Loucy (cell line): ENCODE data around the gene SERINC2.

Source experiments
- H2AFZ ChIP-seq: fragments of 200-600 bp; sonication (generic); 2 replicates; pipeline ENCODE4 v1.6.0; 2016; ENCODE audit warnings: antibody characterized with exemption, mild to moderate bottlenecking, low read length, moderate library complexity
- H3F3A ChIP-seq: fragments of 200-600 bp; 2 replicates; pipeline ENCODE4 v1.6.0; 2016; ENCODE audit warnings: antibody characterized with exemption, low read depth, mild to moderate bottlenecking
- H3K27me3 ChIP-seq: fragments of 200-600 bp; sonication (generic); 2 replicates; pipeline ENCODE4 v1.6.1; 2014; ENCODE audit warnings: low read length, mild to moderate bottlenecking; ENCODE audit not compliant: insufficient read depth, poor library complexity, severe bottlenecking
- H3K36me3 ChIP-seq: fragments of 200-600 bp; sonication (generic); 2 replicates; pipeline ENCODE4 v1.6.1; 2016; ENCODE audit warnings: low read length; ENCODE audit not compliant: insufficient read depth
- H3K4me1 ChIP-seq: fragments of 200-600 bp; sonication (generic); 2 replicates; pipeline ENCODE4 v1.5.1; 2014; ENCODE audit warnings: low read length, mild to moderate bottlenecking; ENCODE audit not compliant: insufficient read depth, poor library complexity, severe bottlenecking
- H3K4me2 ChIP-seq: fragments of 200-600 bp; sonication (generic); 2 replicates; pipeline ENCODE4 v1.6.0; 2014; ENCODE audit warnings: antibody characterized with exemption, low read length, low read depth, mild to moderate bottlenecking; ENCODE audit not compliant: poor library complexity, severe bottlenecking
- H3K4me3 ChIP-seq: fragments of 200-600 bp; sonication (generic); 2 replicates; pipeline ENCODE4 v1.5.1; 2014; ENCODE audit warnings: low read length, mild to moderate bottlenecking, mixed read lengths; ENCODE audit not compliant: poor library complexity, severe bottlenecking
- H3K79me2 ChIP-seq: fragments of 200-600 bp; sonication (generic); 2 replicates; pipeline ENCODE4 v1.6.1; 2014; ENCODE audit warnings: low read length; ENCODE audit not compliant: insufficient read depth
- H3K9ac ChIP-seq: fragments of 200-600 bp; sonication (generic); 2 replicates; pipeline ENCODE4 v1.6.0; 2014; ENCODE audit warnings: mild to moderate bottlenecking, low read depth, low read length, moderate library complexity; ENCODE audit not compliant: poor library complexity, severe bottlenecking
- H3K9me2 ChIP-seq: fragments of 200-600 bp; sonication (generic); replicated peaks from 2 replicates; pipeline ENCODE4 v1.6.1; 2016; ENCODE audit warnings: low read depth, low read length, mixed read lengths
- H3K9me3 ChIP-seq: fragments of 200-600 bp; sonication (generic); 2 replicates; pipeline ENCODE4 v1.6.1; 2014; ENCODE audit warnings: mild to moderate bottlenecking, antibody characterized with exemption, low read length, low read depth; ENCODE audit not compliant: insufficient read depth
- H4K20me1 ChIP-seq: fragments of 200-600 bp; sonication (generic); 2 replicates; pipeline ENCODE4 v1.6.0; 2014; ENCODE audit warnings: antibody characterized with exemption, low read length, mild to moderate bottlenecking; ENCODE audit not compliant: insufficient read depth, poor library complexity, severe bottlenecking
- EZH2phosphoT487 ChIP-seq: fragments of 200-600 bp; IDR thresholded peaks from 2 replicates; pipeline ENCODE4 v1.6.1; 2018; ENCODE audit warnings: antibody characterized with exemption, mild to moderate bottlenecking, moderate library complexity, borderline replicate concordance
- TF ChIP-seq, protein P1 (sequence below): fragments of 200-600 bp; sonication (generic); conservative IDR thresholded peaks from 2 replicates; pipeline ENCODE4 v1.5.1; 2014; ENCODE audit warnings: mild to moderate bottlenecking, antibody characterized with exemption, low read length

SERINC2 gene

GRCh38 chr1:31408788-31409318, 4.2 kb upstream of the SERINC2 start:
- H3K9me2 ChIP-seq: no peaks in the 10 kb centered on the region
- no peaks in the 10 kb centered on the region for H3F3A ChIP-seq
- H3K36me3 ChIP-seq: no peaks in the 10 kb centered on the region
- H3K9ac ChIP-seq: no peak overlapping the region
- H3K4me3 ChIP-seq: no peak overlapping the region
- TF ChIP-seq, protein P1, sequence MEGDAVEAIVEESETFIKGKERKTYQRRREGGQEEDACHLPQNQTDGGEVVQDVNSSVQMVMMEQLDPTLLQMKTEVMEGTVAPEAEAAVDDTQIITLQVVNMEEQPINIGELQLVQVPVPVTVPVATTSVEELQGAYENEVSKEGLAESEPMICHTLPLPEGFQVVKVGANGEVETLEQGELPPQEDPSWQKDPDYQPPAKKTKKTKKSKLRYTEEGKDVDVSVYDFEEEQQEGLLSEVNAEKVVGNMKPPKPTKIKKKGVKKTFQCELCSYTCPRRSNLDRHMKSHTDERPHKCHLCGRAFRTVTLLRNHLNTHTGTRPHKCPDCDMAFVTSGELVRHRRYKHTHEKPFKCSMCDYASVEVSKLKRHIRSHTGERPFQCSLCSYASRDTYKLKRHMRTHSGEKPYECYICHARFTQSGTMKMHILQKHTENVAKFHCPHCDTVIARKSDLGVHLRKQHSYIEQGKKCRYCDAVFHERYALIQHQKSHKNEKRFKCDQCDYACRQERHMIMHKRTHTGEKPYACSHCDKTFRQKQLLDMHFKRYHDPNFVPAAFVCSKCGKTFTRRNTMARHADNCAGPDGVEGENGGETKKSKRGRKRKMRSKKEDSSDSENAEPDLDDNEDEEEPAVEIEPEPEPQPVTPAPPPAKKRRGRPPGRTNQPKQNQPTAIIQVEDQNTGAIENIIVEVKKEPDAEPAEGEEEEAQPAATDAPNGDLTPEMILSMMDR: no peak
- no peak for TF ChIP-seq EZH2phosphoT487
- no peak overlapping the region for H3K4me2 ChIP-seq
- no peaks in the 10 kb centered on the region for H3K9me3 ChIP-seq
- no peak overlapping the region for H2AFZ ChIP-seq
- H4K20me1 ChIP-seq: no peaks in the 10 kb centered on the region
- no peaks in the 10 kb centered on the region for H3K4me1 ChIP-seq
- H3K79me2 ChIP-seq: no peaks in the 10 kb centered on the region
- no peaks in the 10 kb centered on the region for H3K27me3 ChIP-seq

GRCh38 chr1:31409946-31410858, 2.8 kb upstream of the SERINC2 start:
- Histone ChIP-seq H3F3A (no peaks in the 10 kb centered on the region), H3K36me3 (no peaks in the 10 kb centered on the region), H3K4me1 (no peaks in the 10 kb centered on the region), H4K20me1 (no peaks in the 10 kb centered on the region), H2AFZ (no peak overlapping the region), H3K4me3 (no peak overlapping the region), H3K9me3 (no peaks in the 10 kb centered on the region), H3K4me2 (no peak overlapping the region), H3K9ac (no peak overlapping the region), H3K9me2 (no peaks in the 10 kb centered on the region), H3K79me2 (no peaks in the 10 kb centered on the region), H3K27me3 (no peaks in the 10 kb centered on the region)
- TF ChIP-seq EZH2phosphoT487: no peak
- TF ChIP-seq, protein P1: no peak

DNA sequence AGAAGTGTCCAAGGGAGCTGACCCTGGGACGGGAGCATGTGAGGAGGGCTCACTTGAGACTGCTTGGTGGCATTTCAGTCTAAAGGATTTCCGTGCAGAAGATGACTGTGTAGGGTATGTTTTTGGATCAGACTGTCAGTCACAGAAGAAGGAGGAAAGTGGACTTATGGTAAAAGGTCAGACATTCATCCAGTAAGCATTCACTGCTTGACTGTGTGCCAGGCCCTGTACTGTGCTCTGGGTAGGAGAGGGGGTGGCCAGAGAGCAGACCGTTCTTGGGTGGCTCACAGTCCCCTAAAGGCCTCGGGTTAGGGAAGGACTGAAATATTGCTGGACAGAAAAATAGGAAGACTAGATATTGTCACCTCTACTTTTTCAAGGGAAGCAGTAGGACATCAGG, 2.1 kb upstream of the SERINC2 start:
- no peak overlapping the region for H3K4me3 ChIP-seq

More for the DNA sequence above, 2.1 kb upstream of the SERINC2 start:
- Histone ChIP-seq H3K9ac (no peak overlapping the region), H3K79me2 (no peaks in the 10 kb centered on the region), H3K9me2 (no peaks in the 10 kb centered on the region), H3K27me3 (no peaks in the 10 kb centered on the region), H3K4me2 (no peak overlapping the region), H2AFZ (no peak overlapping the region), H3K36me3 (no peaks in the 10 kb centered on the region), H3K4me1 (no peaks in the 10 kb centered on the region), H4K20me1 (no peaks in the 10 kb centered on the region), H3F3A (no peaks in the 10 kb centered on the region), H3K9me3 (no peaks in the 10 kb centered on the region)
- TF ChIP-seq, protein P1: no peak
- TF ChIP-seq EZH2phosphoT487: no peak
